ENCODE data around the gene SNRNP25.
A peak's percentile ranks its signal among the peaks of the same experiment; 100 is the strongest.
"Not testable (repeated sequence)": the region's sequence is repeated elsewhere in the genome, so short reads cannot be mapped to it uniquely, and the experiment has no call there.

Gene SNRNP25

DNA sequence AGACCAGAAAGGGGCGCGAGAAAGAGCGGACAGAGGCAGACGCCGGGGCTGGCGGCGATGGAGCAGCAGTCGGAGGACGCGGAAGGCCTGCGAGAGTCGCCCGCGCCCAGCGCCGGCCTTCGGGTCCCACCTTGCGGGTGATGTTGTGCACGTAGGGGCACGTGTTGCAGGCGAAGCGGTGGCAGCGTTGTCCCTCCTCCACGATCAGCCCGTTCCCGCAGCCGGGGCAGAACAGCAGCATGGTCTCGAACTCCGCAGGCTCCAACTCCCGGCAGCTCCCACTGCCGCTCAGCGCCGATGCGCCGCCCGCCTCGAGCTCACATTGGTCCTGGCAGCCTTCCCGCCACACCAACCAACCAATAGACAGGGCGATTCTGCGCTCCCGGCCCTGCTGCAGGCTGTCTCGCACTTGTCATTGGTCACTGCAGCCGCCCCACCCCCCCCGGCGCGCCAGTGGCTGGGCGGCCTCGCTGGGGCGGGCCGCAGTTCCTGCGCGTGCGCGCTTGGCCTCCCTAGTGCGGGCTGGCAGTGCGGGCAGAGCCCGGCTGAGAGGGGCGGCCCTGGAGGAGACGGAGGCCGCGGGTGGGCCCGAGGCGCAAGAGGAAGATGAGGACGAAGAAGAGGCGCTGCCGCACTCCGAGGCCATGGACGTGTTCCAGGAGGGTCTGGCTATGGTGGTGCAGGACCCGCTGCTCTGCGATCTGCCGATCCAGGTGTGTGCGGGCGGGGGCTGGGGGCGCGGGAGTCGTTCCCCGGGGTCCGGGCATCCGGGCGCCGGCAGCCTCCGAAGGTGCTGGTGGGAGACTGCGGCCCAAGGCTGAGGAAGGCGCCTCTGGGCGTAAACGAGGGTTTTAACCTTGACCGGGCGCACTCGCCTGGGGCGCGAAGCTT lies at the start of gene SNRNP25, which contains the start of gene POLR3K:
TSS of gene SNRNP25 (plus strand) at position 483 of the 891 bp plus-strand sequence. CDS start at position 672, 189 bp downstream.
TSS of gene POLR3K (minus strand) at position 263 of the 891 bp plus-strand sequence. CDS start at position 241, 22 bp downstream.
- Mint-ChIP-seq H3K4me1 (peaks cover 38% of the 10 kb centered on the region), H3K36me3 (peaks cover 74% of the 10 kb centered on the region), H3K4me3 (peak within 1 kb of the TSS; percentile 99), H3K9me3 (no peaks in the 10 kb centered on the region), H3K27ac (peak within 1 kb of the TSS; percentile 90)
- peak; percentile 97 for ATAC-seq
- peak; percentile 88 to 95 for DNase-seq (ENCODE audit: low spot score in 2 of 2)

DNA sequence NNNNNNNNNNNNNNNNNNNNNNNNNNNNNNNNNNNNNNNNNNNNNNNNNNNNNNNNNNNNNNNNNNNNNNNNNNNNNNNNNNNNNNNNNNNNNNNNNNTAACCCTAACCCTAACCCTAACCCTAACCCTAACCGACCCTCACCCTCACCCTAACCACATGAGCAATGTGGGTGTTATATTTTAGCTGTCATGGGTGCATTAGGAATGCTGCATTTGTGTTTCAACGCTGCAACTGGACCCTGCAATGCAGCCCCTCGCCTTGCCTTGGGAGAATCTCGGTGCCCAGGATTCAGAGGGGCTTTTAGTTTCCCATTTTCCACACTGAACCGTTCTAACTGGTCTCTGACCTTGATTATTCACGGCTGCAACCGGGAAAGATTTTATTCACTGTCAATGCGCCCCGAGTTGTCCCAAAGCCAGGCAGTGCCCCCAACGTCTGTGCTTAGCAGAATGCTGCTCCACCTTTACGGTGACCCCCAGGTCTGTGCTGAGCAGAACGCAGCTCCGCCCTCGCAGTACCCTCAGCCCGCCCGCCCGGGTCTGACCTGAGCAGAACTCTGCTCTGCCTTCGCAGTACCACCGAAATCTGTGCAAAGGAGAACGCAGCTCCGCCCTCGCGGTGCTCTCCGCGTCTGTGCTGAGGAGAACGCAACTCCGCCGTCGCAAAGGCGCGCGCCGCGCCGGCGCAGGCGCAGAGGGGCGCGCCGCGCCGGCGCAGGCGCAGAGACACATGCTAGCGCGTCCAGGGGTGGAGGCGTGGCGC lies 43.5 kb upstream of the SNRNP25 start:
- Mint-ChIP-seq H3K4me3 (no peak overlapping the region), H3K4me1 (no peaks in the 10 kb centered on the region), H3K36me3 (no peaks in the 10 kb centered on the region), H3K9me3 (no peaks in the 10 kb centered on the region), H3K27ac (no peak overlapping the region)
- DNase-seq (ENCODE audit: low spot score in 2 of 2): peak in 1 of 2 donors; percentile 50
- peak; percentile 86 for ATAC-seq

DNA sequence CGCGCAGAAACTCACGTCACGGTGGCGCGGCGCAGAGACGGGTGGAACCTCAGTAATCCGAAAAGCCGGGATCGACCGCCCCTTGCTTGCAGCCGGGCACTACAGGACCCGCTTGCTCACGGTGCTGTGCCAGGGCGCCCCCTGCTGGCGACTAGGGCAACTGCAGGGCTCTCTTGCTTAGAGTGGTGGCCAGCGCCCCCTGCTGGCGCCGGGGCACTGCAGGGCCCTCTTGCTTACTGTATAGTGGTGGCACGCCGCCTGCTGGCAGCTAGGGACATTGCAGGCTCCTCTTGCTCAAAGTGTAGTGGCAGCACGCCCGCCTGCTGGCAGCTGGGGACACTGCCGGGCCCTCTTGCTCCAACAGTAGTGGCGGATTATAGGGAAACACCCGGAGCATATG lies 42.9 kb upstream of the SNRNP25 start:
- DNase-seq (ENCODE audit: low spot score in 2 of 2) (peak; percentile 70 to 89), ATAC-seq (peak; percentile 43)
- not testable (repeated sequence) for H3K36me3 Mint-ChIP-seq, H3K9me3 Mint-ChIP-seq, H3K4me3 Mint-ChIP-seq, H3K27ac Mint-ChIP-seq, H3K4me1 Mint-ChIP-seq

DNA sequence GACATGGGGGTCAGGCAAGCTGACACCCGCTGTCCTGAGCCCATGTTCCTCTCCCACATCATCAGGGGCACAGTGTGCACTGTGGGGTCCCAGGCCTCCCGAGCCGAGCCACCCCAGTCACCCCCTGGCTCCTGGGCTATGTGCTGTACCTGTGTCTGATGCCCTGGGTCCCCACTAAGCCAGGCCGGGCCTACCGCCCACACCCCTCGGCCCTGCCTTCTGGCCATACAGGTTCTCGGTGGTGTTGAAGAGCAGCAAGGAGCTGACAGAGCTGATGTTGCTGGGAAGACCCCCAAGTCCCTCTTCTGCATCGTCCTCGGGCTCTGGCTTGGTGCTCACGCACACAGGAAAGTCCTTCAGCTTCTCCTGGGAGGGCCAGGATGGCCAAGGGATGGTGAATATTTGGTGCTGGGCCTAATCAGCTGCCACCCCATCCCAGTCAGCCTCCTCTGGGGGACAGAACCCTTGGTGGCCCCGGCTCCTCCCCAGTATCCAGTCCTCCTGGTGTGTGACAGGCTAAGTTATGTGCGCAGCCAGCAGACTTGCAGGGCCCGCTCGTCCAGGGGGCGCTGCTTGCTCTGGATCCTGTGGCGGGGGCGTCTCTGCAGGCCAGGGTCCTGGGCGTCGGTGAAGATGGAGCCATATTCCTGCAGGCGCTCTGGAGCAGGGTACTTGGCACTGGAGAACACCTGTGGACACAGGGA lies 36.4 kb upstream of the SNRNP25 start:
- not testable (repeated sequence) for ATAC-seq; H3K4me1 Mint-ChIP-seq; DNase-seq (ENCODE audit: low spot score in 2 of 2); H3K4me3 Mint-ChIP-seq; H3K36me3 Mint-ChIP-seq; H3K9me3 Mint-ChIP-seq; H3K27ac Mint-ChIP-seq

DNA sequence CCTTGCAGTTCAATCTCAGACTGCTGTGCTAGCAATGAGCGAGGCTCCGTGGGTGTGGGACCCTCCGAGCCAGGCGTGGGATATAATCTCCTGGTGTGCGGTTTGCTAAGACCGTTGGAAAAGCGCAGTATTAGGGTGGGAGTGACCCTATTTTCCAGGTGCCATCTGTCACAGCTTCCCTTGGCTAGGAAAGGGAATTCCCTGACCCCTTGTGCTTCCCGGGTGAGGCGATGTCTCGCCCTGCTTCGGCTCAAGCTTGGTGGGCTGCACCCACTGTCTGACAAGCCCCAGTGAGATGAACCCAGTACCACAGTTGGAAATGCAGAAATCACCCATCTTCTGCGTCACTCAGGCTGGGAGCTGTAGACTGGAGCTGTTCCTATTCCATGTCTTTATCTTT lies 32.7 kb upstream of the SNRNP25 start:
- not testable (repeated sequence) for H3K4me1 Mint-ChIP-seq, H3K27ac Mint-ChIP-seq, H3K4me3 Mint-ChIP-seq, H3K9me3 Mint-ChIP-seq, H3K36me3 Mint-ChIP-seq, ATAC-seq
- peak in 1 of 2 donors; percentile 46 for DNase-seq (ENCODE audit: low spot score in 2 of 2)

DNA sequence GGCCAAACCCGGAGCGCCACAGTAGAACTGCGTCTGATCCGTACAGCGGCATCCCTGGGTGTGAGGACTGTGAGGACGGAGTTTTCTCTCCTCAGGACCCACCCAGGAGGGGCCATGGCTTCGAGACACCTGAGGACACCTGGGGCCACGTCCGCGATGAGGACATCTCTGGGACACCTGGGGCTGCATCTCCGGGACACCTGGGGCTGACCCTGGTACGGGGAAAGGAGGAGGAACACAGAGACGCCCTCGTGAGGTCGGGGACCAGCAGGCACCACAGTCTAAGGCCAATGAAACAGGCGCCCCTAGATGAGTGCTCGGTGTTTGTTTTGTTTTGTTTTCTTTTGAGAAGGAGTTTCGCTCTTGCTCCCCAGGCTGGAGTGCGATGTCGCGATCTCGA lies 29.5 kb upstream of the SNRNP25 start:
- H3K9me3 Mint-ChIP-seq, H3K4me3 Mint-ChIP-seq, H3K36me3 Mint-ChIP-seq, ATAC-seq, H3K4me1 Mint-ChIP-seq, H3K27ac Mint-ChIP-seq: not testable (repeated sequence)
- peak in 1 of 2 donors; percentile 47 for DNase-seq (ENCODE audit: low spot score in 2 of 2)

DNA sequence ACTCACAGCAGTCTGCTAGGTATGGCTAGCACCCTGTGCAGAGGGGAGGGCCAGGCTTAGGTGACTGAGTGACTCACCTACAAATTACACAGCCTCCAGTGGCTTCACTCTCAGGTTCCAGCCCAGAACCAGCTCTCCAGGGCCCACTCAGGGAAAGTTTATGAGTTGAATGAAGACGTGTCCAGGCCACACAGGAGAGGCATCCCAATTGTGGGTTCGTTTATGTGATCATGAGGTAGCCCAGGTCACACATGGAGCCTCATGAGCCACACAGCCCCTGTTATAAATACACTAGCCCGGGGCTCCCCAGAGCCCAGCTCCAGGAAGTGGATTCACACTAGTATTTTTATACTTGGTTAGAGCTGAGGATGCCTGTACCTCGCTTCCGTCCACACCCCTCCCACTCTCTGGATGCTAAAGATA lies 27.7 kb upstream of the SNRNP25 start:
- ATAC-seq: peak; percentile 80

DNA sequence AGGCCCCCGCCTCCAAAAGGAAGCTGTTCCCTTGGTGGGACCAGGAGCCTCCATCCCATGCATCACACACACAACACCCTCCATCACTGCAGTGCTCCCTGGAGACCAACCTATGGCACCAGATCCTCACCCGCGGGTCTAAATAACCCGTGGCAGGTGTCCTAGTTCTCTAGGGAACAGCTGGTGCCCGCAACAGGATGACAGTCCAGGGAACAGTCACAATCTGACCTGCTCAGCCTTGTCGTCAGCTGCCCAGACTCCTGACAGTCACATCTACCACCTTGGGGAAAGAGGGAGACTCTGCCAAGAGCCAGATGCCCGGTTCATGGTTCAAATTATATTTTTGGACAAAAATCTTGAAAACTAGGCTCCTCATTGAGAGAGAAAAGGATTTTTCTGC lies 23.0 kb upstream of the SNRNP25 start:
- H3K4me1 Mint-ChIP-seq; H3K27ac Mint-ChIP-seq; DNase-seq (ENCODE audit: low spot score in 2 of 2); H3K4me3 Mint-ChIP-seq; H3K9me3 Mint-ChIP-seq; ATAC-seq; H3K36me3 Mint-ChIP-seq: not testable (repeated sequence)

More for the DNA sequence above, 27.7 kb upstream of the SNRNP25 start:
- not testable (repeated sequence) for H3K27ac Mint-ChIP-seq, H3K4me1 Mint-ChIP-seq, H3K4me3 Mint-ChIP-seq, H3K9me3 Mint-ChIP-seq, H3K36me3 Mint-ChIP-seq
- DNase-seq (ENCODE audit: low spot score in 2 of 2): peak in 1 of 2 donors; percentile 50

DNA sequence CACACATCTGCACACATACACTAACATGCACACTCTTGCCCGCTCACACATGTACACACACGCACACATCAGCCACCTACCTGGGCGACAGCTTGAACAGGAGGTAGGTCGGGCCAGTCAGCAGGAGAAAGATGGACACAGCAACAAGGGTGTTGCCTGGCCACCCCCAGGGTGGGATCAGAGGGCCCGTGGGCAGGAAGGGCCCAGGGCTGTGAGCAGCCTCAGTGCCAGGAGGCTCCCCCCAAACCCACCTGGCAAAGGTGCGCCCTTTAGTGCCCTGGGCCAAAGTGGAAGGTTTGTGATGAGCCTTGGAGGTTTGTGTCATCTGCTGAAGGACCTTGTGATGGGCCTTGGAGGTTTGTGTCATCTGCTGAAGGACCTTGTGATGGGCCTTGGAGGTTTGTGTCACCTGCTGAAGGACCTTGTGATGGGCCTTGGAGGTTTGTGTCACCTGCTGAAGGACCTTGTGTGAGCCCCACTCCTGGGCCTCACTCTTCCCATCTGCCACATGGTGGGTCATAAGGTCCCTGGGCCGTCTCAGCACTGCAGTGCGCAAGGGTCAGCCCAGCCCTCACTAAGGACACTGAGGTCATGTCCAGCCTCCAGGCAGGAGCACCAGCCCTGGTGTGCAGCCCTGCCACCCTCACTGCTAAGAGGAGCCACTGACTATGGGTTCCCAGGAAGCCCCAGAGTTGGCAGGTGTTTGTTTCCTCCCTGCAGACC lies 20.3 kb upstream of the SNRNP25 start:
- not testable (repeated sequence) for H3K9me3 Mint-ChIP-seq

DNA sequence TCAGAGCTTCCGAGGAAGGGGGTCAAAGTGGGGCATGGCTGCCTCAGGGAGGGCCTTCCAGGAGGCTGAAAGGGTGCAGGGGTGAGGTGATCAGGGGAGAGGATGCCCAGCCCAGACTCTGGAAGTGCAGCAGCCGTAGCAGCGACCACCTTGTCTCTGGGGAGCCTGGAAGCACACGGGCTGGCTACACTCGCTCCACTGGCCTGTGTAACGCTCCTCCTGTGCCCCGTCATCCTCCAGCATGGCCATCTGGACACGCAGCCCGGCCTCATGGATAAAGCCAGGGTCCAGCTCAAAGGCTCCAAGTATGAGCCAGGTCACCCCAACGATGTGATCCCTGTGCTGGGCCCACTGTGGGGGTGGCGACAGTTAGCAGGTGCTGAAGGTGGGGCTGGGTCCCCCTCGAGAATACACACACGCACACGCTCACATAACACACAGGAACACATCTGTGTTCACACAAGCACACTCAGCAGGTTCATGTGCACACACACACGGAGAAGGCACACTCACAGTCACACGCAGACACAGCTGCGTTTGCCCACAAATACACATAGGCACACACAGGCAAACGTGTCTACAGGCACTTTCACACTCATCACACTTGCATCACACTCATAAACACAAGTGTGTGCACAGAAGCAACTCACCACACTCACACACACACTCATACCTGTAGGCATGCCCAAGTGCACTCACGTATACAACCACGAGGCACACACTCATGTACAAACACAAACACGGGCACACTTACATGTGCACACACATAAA lies 19.6 kb upstream of the SNRNP25 start:
- peak in 1 of 2 donors; percentile 43 for DNase-seq (ENCODE audit: low spot score in 2 of 2)
- peaks cover 15% of the 10 kb centered on the region for H3K4me1 Mint-ChIP-seq
- H3K4me3 Mint-ChIP-seq: no peak overlapping the region
- H3K27ac Mint-ChIP-seq: peak overlapping the region; percentile 18
- no peaks in the 10 kb centered on the region for H3K9me3 Mint-ChIP-seq
- no peak for ATAC-seq
- peaks cover 18% of the 10 kb centered on the region for H3K36me3 Mint-ChIP-seq

More for the DNA sequence above, 20.3 kb upstream of the SNRNP25 start:
- H3K4me1 Mint-ChIP-seq; DNase-seq (ENCODE audit: low spot score in 2 of 2); H3K27ac Mint-ChIP-seq; ATAC-seq; H3K4me3 Mint-ChIP-seq: not testable (repeated sequence)
- H3K36me3 Mint-ChIP-seq: peaks cover 18% of the 10 kb centered on the region

DNA sequence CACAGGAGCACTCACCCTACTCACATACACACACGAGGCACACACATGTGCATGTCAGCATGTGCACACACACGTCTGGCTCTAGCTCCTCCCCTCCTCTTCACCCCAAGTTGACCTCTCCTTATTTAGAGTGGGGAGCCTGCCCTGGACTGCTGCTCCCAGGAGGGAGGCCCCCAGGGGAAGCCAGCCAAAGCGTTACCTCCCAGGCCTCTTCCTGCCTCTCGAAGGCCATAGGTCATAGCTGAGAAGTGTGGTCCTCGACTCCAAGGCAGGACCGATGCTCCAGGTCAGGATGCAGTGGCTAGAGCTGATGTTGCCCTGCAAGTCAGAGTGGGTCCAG lies 19.0 kb upstream of the SNRNP25 start:
- ATAC-seq (no peak), DNase-seq (ENCODE audit: low spot score in 2 of 2) (peak in 1 of 2 donors; percentile 47)
- peak overlapping the region; percentile 18 for H3K27ac Mint-ChIP-seq
- H3K36me3 Mint-ChIP-seq: peaks cover 23% of the 10 kb centered on the region
- H3K4me3 Mint-ChIP-seq: no peak overlapping the region
- H3K4me1 Mint-ChIP-seq: peaks cover 20% of the 10 kb centered on the region
- H3K9me3 Mint-ChIP-seq: no peaks in the 10 kb centered on the region

DNA sequence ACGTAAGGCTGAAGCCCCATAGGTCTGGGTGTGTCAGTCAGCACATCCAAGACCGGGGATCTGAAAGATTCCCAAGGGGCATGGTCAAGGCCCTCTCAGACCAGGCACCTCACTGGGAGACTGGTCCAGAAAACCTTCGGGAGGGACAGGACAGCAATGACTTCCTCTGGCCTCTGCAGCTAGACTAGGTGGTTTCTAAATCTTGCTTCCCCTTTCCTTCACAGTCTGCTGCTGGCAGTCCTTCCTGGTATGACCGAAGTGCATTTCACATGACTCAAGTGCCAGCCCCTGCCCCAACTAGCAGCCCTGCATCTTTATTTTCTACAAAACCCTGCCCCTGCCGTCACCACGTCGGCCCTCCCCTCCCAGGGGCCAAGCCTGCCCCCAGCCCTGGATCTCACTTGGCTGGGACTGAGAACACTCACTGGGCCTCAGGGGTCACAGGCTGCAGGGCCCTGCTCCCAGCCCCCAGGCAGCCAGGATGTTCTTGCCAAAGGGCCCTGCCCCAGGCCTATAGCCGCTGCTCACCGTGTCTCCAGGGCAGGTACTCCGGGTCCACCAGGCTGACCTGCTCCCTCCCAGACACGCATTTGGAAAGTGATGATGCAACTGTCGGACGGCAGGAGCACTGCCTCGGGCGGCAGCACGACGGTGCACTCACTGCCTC lies 18.5 kb upstream of the SNRNP25 start:
- H3K9me3 Mint-ChIP-seq: no peaks in the 10 kb centered on the region
- H3K27ac Mint-ChIP-seq: peak overlapping the region; percentile 18
- DNase-seq (ENCODE audit: low spot score in 2 of 2) (peak in 1 of 2 donors; percentile 46), ATAC-seq (no peak)
- H3K4me3 Mint-ChIP-seq: no peak overlapping the region
- H3K36me3 Mint-ChIP-seq: peaks cover 28% of the 10 kb centered on the region
- H3K4me1 Mint-ChIP-seq: peaks cover 22% of the 10 kb centered on the region

DNA sequence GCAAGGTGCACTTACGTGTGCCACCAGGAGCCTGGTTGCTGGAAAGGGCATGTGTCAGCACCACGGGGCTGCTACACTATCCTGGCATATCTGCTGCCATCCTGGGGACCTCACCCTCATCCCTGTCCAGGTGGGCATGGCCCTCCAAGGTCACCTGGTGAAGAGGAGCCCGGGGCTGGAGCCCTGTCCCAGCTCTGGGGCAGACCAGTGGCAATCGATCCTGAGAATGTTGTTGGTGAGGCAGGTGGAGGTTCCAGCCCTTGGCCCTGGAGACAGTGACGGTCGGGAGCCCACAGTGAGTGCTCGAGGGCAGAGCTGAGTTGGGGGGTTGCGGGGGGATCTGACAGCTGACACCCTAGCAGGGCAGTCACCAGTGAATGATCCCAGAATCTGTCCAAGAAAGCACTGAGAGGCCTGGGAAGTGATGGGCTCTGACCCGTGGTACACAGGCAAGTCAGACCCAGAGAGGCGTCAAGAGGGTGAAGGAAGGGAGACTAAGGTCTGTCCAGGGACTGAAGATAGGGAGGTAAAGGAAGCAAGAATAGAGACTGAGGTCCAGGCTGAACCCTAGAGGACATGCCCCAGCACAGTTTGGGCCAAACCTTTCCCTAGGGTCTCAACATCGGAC lies 17.8 kb upstream of the SNRNP25 start:
- H3K9me3 Mint-ChIP-seq: no peaks in the 10 kb centered on the region
- H3K36me3 Mint-ChIP-seq: peaks cover 32% of the 10 kb centered on the region
- no peak overlapping the region for H3K27ac Mint-ChIP-seq
- no peak for ATAC-seq
- H3K4me3 Mint-ChIP-seq: no peak overlapping the region
- peak in 1 of 2 donors; percentile 42 for DNase-seq (ENCODE audit: low spot score in 2 of 2)
- H3K4me1 Mint-ChIP-seq: peaks cover 22% of the 10 kb centered on the region
